ENCODE results near the gene KCNH5.

Gene KCNH5

DNA sequence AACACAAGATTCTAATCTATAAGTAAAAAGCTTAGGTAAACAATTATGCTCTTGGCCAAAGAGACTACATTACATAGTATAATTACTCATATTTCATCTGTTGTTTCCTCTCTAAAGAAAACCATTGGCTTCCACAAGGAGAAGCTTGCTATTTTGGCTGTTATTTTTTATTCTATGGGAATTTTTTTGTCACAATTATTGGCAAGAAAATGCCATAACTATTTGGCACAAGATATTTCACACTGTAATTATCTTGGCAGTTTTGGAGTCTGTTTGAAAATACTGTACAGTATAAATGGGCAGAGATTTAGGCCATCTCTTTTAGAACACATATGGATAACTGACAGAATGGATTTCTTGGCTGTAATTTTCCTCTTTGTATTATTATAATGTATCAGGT lies 51.2 kb downstream of the KCNH5 start:
- DNase-seq: no peak

- peak; percentile 14 to 35 for DNase-seq
Observed at GRCh38 chr14:62988967-62989366, 56.3 kb downstream of the KCNH5 start.

DNA sequence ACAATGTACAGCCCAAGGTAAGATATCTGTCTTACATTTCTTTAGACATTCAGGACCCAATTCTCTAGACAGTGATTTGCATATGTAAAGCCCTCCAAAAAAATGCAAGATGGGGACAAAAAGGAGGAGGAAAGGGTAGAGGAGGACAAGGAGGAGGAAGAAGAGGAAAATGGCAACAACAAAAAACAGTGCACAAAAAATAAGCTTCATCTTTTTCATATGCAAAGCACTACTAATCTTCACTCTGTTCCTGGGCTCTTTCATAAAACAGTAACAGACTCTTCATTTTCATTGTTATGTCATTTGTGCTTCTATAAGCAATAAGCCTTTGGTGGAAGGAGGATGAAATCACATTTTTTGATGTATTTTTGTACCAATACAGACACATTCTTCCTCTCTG lies 61.4 kb downstream of the KCNH5 start:
- no peak for DNase-seq

DNA sequence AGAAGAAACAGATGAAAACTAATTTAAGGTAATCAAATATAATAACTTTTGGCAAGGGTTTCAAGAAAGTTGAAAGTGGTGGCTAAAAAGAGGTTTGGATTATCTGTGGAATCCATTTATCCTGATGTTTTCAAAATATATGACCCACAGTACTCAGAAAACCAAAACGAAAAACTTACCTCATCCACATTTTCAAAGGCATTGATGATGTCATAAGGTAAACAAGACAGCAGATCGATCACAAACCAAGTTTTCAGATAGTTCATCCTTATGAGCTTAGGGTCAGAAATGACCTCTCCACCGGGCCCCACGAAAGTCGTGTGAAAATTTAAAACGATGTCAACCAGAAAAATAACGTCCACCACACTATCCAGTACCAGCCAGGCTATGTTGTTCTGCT lies 64.6 kb downstream of the KCNH5 start:
- DNase-seq: no peak

GRCh38 chr14:62957562-62957961 lies 87.7 kb downstream of the KCNH5 start:
- DNase-seq: no peak

- DNase-seq: no peak
Observed at GRCh38 chr14:62956413-62956812, 88.8 kb downstream of the KCNH5 start.

DNA sequence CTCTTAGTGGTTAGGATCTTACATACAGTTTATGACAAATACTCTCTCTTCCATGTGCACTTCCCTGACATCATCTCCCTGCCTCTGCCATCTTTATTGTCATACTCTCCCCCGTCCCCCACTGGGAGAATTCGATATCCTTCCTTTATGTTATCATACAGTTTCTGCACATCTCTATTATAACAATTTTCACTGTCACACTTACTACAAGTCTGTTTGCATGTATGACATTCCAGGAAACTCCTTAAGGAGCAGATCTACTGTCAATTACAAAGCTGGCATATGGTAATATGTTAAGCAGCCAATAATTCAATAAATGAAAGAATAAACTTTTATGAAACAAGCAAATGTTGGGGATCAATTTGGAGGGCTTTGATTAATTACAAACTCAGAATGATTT lies 91.1 kb downstream of the KCNH5 start:
- DNase-seq: no peak

- no peak for DNase-seq
Observed at GRCh38 chr14:62952226-62952625, 93.0 kb downstream of the KCNH5 start.

DNA sequence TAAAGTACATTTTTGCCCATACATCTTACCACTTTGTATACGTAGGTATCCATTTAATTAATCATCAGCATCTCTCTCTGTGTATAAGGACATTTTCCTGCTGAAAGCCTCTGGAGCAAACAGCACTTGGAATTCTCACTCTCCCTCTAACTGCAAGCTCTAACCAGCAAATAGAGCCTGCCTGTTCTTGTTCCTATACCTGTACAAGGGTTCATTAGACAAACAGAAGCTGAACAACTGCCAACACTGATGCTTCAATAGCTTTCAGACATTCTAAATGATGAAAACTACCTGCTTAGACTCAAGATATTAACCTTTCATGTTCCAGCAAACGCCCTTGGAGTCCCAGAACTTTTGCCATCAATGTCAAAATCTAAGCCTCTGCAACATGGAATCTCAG lies 98.0 kb downstream of the KCNH5 start:
- DNase-seq: no peak

GRCh38 chr14:62946221-62946620 lies 99.0 kb downstream of the KCNH5 start:
- DNase-seq: no peak

DNA sequence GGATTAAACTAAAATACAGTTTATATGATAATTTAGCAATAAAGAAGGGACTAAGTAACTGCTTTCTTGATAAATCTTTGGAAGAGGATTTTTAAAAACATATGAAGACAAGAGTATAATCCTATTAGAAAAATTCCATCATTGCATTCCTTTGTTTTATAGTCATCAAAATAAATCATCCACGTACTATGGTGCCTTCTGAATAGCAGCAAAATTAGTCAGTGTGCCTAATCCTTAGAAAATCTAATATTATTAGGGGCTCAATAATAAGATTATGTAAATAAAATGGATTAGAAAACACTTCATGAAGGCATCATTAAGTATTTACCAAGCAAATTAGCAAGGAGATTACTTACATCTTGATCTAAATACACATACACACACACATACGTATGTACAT lies 102.1 kb downstream of the KCNH5 start:
- DNase-seq: no peak

DNA sequence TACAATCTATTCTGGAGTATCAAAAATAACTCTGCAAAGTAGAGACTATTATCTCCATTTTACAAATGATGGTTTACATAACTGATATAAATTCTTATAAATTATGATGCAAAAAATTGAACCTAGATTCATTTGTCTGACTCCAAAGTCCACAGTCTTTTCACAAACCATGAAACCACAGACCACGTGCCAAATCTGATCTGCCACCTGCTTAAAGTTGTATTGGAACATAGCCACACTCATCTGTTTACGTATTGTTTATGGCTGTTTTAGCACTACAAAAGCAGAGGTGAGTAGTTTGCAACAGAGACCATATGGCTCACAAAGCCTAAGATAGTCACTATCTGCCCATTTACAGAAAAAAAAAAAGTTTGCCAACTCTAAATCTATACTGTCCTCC lies 105.3 kb downstream of the KCNH5 start:
- DNase-seq: no peak

DNA sequence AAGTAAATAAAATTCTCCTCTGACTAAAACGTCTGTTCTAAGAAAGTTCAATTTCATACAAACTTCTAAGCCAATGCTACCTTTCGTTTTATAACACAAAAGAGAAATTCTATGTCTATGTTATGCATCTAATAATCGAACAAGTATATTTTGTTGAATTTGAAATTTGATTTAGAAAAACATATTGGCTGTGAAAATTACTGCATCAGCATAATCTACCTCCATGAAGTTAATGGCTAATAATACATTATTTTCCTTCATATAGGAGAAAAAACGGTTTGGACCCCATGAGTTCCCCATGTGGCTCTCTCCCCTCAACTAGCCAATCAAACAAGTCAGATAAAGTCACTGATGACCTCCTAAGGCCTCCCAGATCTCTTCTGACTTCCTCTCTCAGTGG lies 106.5 kb downstream of the KCNH5 start:
- no peak for DNase-seq

GRCh38 chr14:62934439-62934838 lies 110.8 kb downstream of the KCNH5 start:
- DNase-seq: no peak

- DNase-seq: no peak
Observed at GRCh38 chr14:62921466-62921865, 123.8 kb downstream of the KCNH5 start.

- DNase-seq: no peak
Observed at GRCh38 chr14:62916551-62916950, 128.7 kb downstream of the KCNH5 start.

DNA sequence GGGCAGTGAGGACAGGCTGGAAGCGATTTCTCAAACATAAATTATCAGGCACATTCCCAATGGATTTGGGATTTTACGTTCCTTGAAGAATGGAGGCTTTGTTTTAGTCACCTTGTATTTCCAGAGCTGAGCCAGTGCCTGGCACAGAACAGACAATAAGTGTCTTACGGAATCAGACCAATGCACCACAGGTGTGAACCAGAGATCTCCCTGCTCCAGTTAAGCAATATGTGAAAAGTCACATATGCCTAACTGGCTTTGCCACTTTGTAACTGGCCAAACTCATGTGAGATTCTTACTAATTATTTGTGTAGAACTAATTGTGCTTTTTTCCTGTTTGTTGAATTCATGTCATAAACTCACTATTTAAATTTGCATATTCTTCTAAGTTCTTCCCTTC lies 130.4 kb downstream of the KCNH5 start:
- no peak for DNase-seq

DNA sequence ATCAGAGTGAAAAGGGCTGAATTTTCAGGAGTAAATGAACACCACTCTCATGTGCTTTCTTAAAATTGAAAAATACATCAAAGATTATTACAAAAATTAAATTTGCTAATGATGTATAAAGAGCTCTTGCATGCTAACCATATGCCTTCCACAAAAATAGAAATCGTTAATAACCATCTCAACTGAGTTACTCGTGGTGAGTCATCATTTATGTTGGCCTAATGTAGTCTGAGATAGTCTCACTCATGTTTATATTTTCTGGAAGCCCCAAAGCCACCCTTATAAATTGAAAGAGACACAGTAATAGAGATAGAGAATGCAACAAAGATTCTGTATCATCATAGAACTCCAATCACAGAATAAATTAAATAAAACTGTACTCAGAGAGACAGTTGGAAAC lies 131.2 kb downstream of the KCNH5 start:
- no peak for DNase-seq

GRCh38 chr14:62908506-62908905 lies 136.8 kb downstream of the KCNH5 start:
- DNase-seq: no peak

- DNase-seq: no peak
Observed at GRCh38 chr14:62905566-62905965, 139.7 kb downstream of the KCNH5 start.

GRCh38 chr14:62897771-62898170 lies 147.5 kb downstream of the KCNH5 start:
- no peak for DNase-seq

- no peak for DNase-seq
Observed at GRCh38 chr14:62896932-62897456, 148.3 kb downstream of the KCNH5 start.

- DNase-seq: no peak
Observed at GRCh38 chr14:62894736-62895135, 150.5 kb downstream of the KCNH5 start.

GRCh38 chr14:62889364-62889763 lies 155.9 kb downstream of the KCNH5 start:
- DNase-seq: no peak

DNA sequence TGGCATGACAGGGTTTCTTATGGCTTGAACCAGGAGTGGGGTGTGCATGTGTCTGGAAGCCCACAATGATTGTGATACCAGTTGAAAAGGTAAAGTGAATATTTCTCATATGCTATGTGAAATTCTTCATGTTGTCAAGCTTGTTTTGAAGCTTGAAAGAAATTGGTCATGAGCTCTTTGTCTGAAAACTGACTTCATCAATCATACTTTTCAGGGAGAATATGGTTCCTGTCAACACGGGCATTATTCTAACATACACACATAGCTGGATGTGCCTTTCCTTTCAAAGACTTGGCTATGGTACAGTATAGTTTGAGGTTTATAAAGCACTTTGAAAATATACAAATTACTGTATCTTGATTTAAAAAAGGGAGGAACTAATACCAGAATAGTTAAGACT lies 158.8 kb downstream of the KCNH5 start:
- no peak for DNase-seq

- no peak for DNase-seq
Observed at GRCh38 chr14:62885451-62885850, 159.8 kb downstream of the KCNH5 start.

Data from Kasumi-1 (cell line).